ENCODE data around the gene TMED10. TPM values are rescaled to one million over a fixed set of nuclear protein-coding genes. Genes with fewer than 3 reads are reported as not detected.

Gene TMED10
- total and polyA plus RNA-seq, 4 experiments from 2014 or later: 202 to 425 (median 278) TPM

GRCh38 chr14:75204116-75204515 is 27.7 kb upstream of the TMED10 start:
- Histone ChIP-seq H3K27ac (ENCODE audit: low read depth, low read length) (no peak overlapping the region), H3K9me3 (ENCODE audit: control insufficient read depth in 1 of 2, low read length in 2 of 2) (no peaks in the 10 kb centered on the region), H3K36me3 (ENCODE audit: insufficient read depth, low read length) (no peaks in the 10 kb centered on the region), H3K4me1 (ENCODE audit: insufficient read depth, low read length) (peaks cover 11% of the 10 kb centered on the region), H3K4me3 (ENCODE audit: low read length in 2 of 2) (no peak overlapping the region), H3K27me3 (ENCODE audit: insufficient read depth, low read length) (no peaks in the 10 kb centered on the region)
- DNase-seq: no peak
- Mint-ChIP-seq H3K27ac (peak overlapping the region in 1 of 7 donors; percentile 6), H3K27me3 (no peaks in the 10 kb centered on the region), H3K4me3 (no peak overlapping the region), H3K36me3 (no peaks in the 10 kb centered on the region), H3K4me1 (peaks cover 5 to 18% (median 11%) of the 10 kb centered on the region in 4 donors), H3K9me3 (no peaks in the 10 kb centered on the region)
- ChIA-PET POLR2A (ENCODE audit: partially characterized antibody) (no interaction called here), CTCF (ENCODE audit: partially characterized antibody) (no interaction called here)
- intact Hi-C loops (cut with micrococcal nuclease): no loop called here

- H3K9me3 ChIP-seq (ENCODE audit: control insufficient read depth in 1 of 2, low read length in 2 of 2): no peaks in the 10 kb centered on the region
- intact Hi-C loops (cut with micrococcal nuclease): no loop called here
- no peaks in the 10 kb centered on the region for H3K36me3 ChIP-seq (ENCODE audit: insufficient read depth, low read length)
- no peaks in the 10 kb centered on the region for H3K27me3 Mint-ChIP-seq
- POLR2A ChIA-PET (ENCODE audit: partially characterized antibody): no interaction called here
- H3K4me3 Mint-ChIP-seq: no peak overlapping the region
- CTCF ChIA-PET (ENCODE audit: partially characterized antibody): no interaction called here
- no peak for DNase-seq
- H3K9me3 Mint-ChIP-seq: no peaks in the 10 kb centered on the region
- no peak overlapping the region for H3K27ac ChIP-seq (ENCODE audit: low read depth, low read length)
- H3K27me3 ChIP-seq (ENCODE audit: insufficient read depth, low read length): no peaks in the 10 kb centered on the region
- H3K4me1 Mint-ChIP-seq: peaks cover 5 to 18% (median 11%) of the 10 kb centered on the region in 4 donors
- H3K27ac Mint-ChIP-seq: peak overlapping the region in 1 of 7 donors; percentile 6
- H3K4me1 ChIP-seq (ENCODE audit: insufficient read depth, low read length): peaks cover 11% of the 10 kb centered on the region
- no peak overlapping the region for H3K4me3 ChIP-seq (ENCODE audit: low read length in 2 of 2)
- no peaks in the 10 kb centered on the region for H3K36me3 Mint-ChIP-seq
Observed at GRCh38 chr14:75202657-75203056, 26.2 kb upstream of the TMED10 start.

- no peak for DNase-seq
- intact Hi-C loops (cut with micrococcal nuclease): no loop called here
- Histone ChIP-seq H3K9me3 (ENCODE audit: control insufficient read depth in 1 of 2, low read length in 2 of 2) (no peaks in the 10 kb centered on the region), H3K4me1 (ENCODE audit: insufficient read depth, low read length) (peaks cover 11% of the 10 kb centered on the region), H3K36me3 (ENCODE audit: insufficient read depth, low read length) (no peaks in the 10 kb centered on the region), H3K27ac (ENCODE audit: low read depth, low read length) (no peak overlapping the region), H3K4me3 (ENCODE audit: low read length in 2 of 2) (no peak overlapping the region), H3K27me3 (ENCODE audit: insufficient read depth, low read length) (no peaks in the 10 kb centered on the region)
- Mint-ChIP-seq H3K27ac (peak overlapping the region in 1 of 7 donors; percentile 57), H3K27me3 (no peaks in the 10 kb centered on the region), H3K36me3 (no peaks in the 10 kb centered on the region), H3K4me1 (peaks cover 6 to 12% (median 7%) of the 10 kb centered on the region in 4 donors), H3K9me3 (no peaks in the 10 kb centered on the region), H3K4me3 (no peak overlapping the region)
- POLR2A ChIA-PET (ENCODE audit: partially characterized antibody): no interaction called here
- CTCF ChIA-PET (ENCODE audit: partially characterized antibody): no interaction called here
Observed at GRCh38 chr14:75201087-75201486, 24.7 kb upstream of the TMED10 start.

- no peak overlapping the region for H3K4me3 ChIP-seq (ENCODE audit: low read length in 2 of 2)
- no peak for DNase-seq
- ChIA-PET POLR2A (ENCODE audit: partially characterized antibody) (no interaction called here), CTCF (ENCODE audit: partially characterized antibody) (no interaction called here)
- no peak overlapping the region for H3K4me3 Mint-ChIP-seq
- no peaks in the 10 kb centered on the region for H3K9me3 Mint-ChIP-seq
- H3K4me1 ChIP-seq (ENCODE audit: insufficient read depth, low read length): peaks cover 7% of the 10 kb centered on the region
- peak overlapping the region in 3 of 7 donors; percentile 2 to 60 (median 5) for H3K27ac Mint-ChIP-seq
- H3K27me3 ChIP-seq (ENCODE audit: insufficient read depth, low read length): no peaks in the 10 kb centered on the region
- peaks cover 1 to 6% (median 3%) of the 10 kb centered on the region in 4 donors for H3K4me1 Mint-ChIP-seq
- H3K36me3 ChIP-seq (ENCODE audit: insufficient read depth, low read length): no peaks in the 10 kb centered on the region
- no peaks in the 10 kb centered on the region for H3K9me3 ChIP-seq (ENCODE audit: control insufficient read depth in 1 of 2, low read length in 2 of 2)
- H3K36me3 Mint-ChIP-seq: no peaks in the 10 kb centered on the region
- no peaks in the 10 kb centered on the region for H3K27me3 Mint-ChIP-seq
- H3K27ac ChIP-seq (ENCODE audit: low read depth, low read length): no peak overlapping the region
- intact Hi-C loops (cut with micrococcal nuclease): no loop called here
Observed at GRCh38 chr14:75200451-75200850, 24.0 kb upstream of the TMED10 start.

GRCh38 chr14:75198291-75198933 is 22.0 kb upstream of the TMED10 start:
- Histone ChIP-seq H3K27me3 (ENCODE audit: insufficient read depth, low read length) (no peaks in the 10 kb centered on the region), H3K4me1 (ENCODE audit: insufficient read depth, low read length) (no peaks in the 10 kb centered on the region), H3K9me3 (ENCODE audit: control insufficient read depth in 1 of 2, low read length in 2 of 2) (no peaks in the 10 kb centered on the region), H3K4me3 (ENCODE audit: low read length in 2 of 2) (no peak overlapping the region), H3K36me3 (ENCODE audit: insufficient read depth, low read length) (no peaks in the 10 kb centered on the region), H3K27ac (ENCODE audit: low read depth, low read length) (no peak overlapping the region)
- ChIA-PET CTCF (ENCODE audit: partially characterized antibody) (no interaction called here), POLR2A (ENCODE audit: partially characterized antibody) (no interaction called here)
- Mint-ChIP-seq H3K27me3 (no peaks in the 10 kb centered on the region), H3K4me3 (no peak overlapping the region), H3K4me1 (peaks cover 0 to 3% (median under 1%) of the 10 kb centered on the region in 4 donors), H3K9me3 (no peaks in the 10 kb centered on the region), H3K36me3 (no peaks in the 10 kb centered on the region), H3K27ac (no peak overlapping the region)
- intact Hi-C loops (cut with micrococcal nuclease): no loop called here
- no peak for DNase-seq

GRCh38 chr14:75197338-75197737 is 20.9 kb upstream of the TMED10 start:
- H3K36me3 ChIP-seq (ENCODE audit: insufficient read depth, low read length): no peaks in the 10 kb centered on the region
- intact Hi-C loops (cut with micrococcal nuclease): no loop called here
- Mint-ChIP-seq H3K4me3 (no peak overlapping the region), H3K27ac (no peak overlapping the region), H3K27me3 (no peaks in the 10 kb centered on the region), H3K9me3 (no peaks in the 10 kb centered on the region), H3K36me3 (no peaks in the 10 kb centered on the region), H3K4me1 (peaks cover 0 to 3% (median under 1%) of the 10 kb centered on the region in 4 donors)
- DNase-seq: no peak
- POLR2A ChIA-PET (ENCODE audit: partially characterized antibody): no interaction called here
- CTCF ChIA-PET (ENCODE audit: partially characterized antibody): no interaction called here
- no peaks in the 10 kb centered on the region for H3K9me3 ChIP-seq (ENCODE audit: control insufficient read depth in 1 of 2, low read length in 2 of 2)
- H3K27ac ChIP-seq (ENCODE audit: low read depth, low read length): no peak overlapping the region
- H3K27me3 ChIP-seq (ENCODE audit: insufficient read depth, low read length): no peaks in the 10 kb centered on the region
- H3K4me3 ChIP-seq (ENCODE audit: low read length in 2 of 2): no peak overlapping the region
- no peaks in the 10 kb centered on the region for H3K4me1 ChIP-seq (ENCODE audit: insufficient read depth, low read length)

GRCh38 chr14:75196468-75196867 is 20.1 kb upstream of the TMED10 start:
- Mint-ChIP-seq H3K9me3 (no peaks in the 10 kb centered on the region), H3K36me3 (no peaks in the 10 kb centered on the region), H3K27ac (peak overlapping the region in 1 of 7 donors; percentile 91), H3K4me3 (no peak overlapping the region), H3K4me1 (peaks cover 0 to 3% (median under 1%) of the 10 kb centered on the region in 4 donors), H3K27me3 (no peaks in the 10 kb centered on the region)
- intact Hi-C loops (cut with micrococcal nuclease): no loop called here
- no peak for DNase-seq
- ChIA-PET POLR2A (ENCODE audit: partially characterized antibody) (no interaction called here), CTCF (ENCODE audit: partially characterized antibody) (interaction anchor here (1.8 kb wide), 1 partner anchor 12 kb away, joined by 6 read pairs; no protein-coding TSS in a partner anchor)
- Histone ChIP-seq H3K4me1 (ENCODE audit: insufficient read depth, low read length) (no peaks in the 10 kb centered on the region), H3K27me3 (ENCODE audit: insufficient read depth, low read length) (no peaks in the 10 kb centered on the region), H3K4me3 (ENCODE audit: low read length in 2 of 2) (no peak overlapping the region), H3K36me3 (ENCODE audit: insufficient read depth, low read length) (no peaks in the 10 kb centered on the region), H3K9me3 (ENCODE audit: control insufficient read depth in 1 of 2, low read length in 2 of 2) (no peaks in the 10 kb centered on the region), H3K27ac (ENCODE audit: low read depth, low read length) (no peak overlapping the region)
